Activated T-helper 2 cell treated with anti-CD3 and anti-CD28 coated beads, Interferon-gamma antibody, Interleukin-2, Interleukin-4, amounts not matched to agents 10 μg/mL and 5 μg/mL and 100 μg/mL, durations not matched to agents 14 hours and 24 hours and 36 hours (primary cell): ENCODE measurements around the gene C16orf46. TPM values are rescaled to one million over a fixed set of nuclear protein-coding genes. Genes with fewer than 3 reads are reported as not detected.

ENCODE experiments used
- DNase-seq: peaks from one replicate; pipeline ENCODE4 v3.0.0; 2021; ENCODE audit warnings: low spot score
- H3K27ac Mint-ChIP-seq: one replicate; pipeline ENCODE4 v1.8.0; 2021; ENCODE audit warnings: mixed read lengths
- H3K27me3 Mint-ChIP-seq: one replicate; pipeline ENCODE4 v1.8.0; 2021; ENCODE audit warnings: low read depth, mixed read lengths
- H3K36me3 Mint-ChIP-seq: one replicate; pipeline ENCODE4 v1.8.0; 2021; ENCODE audit warnings: low read depth, mixed read lengths
- H3K4me1 Mint-ChIP-seq: one replicate; pipeline ENCODE4 v1.8.0; 2021; ENCODE audit warnings: low read depth, mixed read lengths
- H3K4me3 Mint-ChIP-seq: one replicate; pipeline ENCODE4 v1.8.0; 2021; ENCODE audit warnings: low read depth, mild to moderate bottlenecking, moderate library complexity, mixed read lengths
- H3K9me3 Mint-ChIP-seq: one replicate; pipeline ENCODE4 v1.8.0; 2021; ENCODE audit warnings: mixed read lengths
- intact Hi-C: fragments of 100-400 bp; cut with micrococcal nuclease; formaldehyde crosslinking; loops from one replicate; pipeline ENCODE4 v1.15.1; 2023
- total RNA-seq: library from RNA; stranded (reverse); gene quantifications from 2 replicates; pipeline ENCODE4 v1.2.3, GENCODE V29; 2022

C16orf46 gene
- total RNA-seq, 1 donor from 2014 or later, result 0.32 TPM

DNA sequence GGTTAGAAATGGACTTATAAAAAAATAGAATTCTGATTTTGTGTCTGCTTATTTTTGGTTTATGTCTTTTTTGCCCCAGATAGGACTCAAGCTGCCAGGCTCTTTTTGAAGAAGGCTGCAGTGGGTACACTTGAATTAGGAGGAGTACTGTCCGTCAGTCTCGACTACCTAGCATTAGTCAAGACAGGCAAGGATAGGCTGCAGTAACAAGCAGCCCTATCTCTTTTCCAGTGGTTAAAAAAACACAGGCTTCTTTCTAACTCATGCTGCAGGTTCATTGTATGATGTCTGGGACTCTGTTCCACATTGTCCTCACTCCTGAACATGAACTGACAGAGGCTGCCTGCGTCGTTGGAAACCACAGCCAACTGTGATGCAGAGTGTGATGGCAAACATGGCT, 8.0 kb downstream of the C16orf46 start:
- Mint-ChIP-seq H3K27me3 (peaks cover 12% of the 10 kb centered on the region), H3K27ac (no peak overlapping the region), H3K9me3 (no peaks in the 10 kb centered on the region), H3K36me3 (no peaks in the 10 kb centered on the region), H3K4me1 (peaks cover 5% of the 10 kb centered on the region), H3K4me3 (no peak overlapping the region)
- DNase-seq, result no peak
- intact Hi-C loops, result no loop called here

DNA sequence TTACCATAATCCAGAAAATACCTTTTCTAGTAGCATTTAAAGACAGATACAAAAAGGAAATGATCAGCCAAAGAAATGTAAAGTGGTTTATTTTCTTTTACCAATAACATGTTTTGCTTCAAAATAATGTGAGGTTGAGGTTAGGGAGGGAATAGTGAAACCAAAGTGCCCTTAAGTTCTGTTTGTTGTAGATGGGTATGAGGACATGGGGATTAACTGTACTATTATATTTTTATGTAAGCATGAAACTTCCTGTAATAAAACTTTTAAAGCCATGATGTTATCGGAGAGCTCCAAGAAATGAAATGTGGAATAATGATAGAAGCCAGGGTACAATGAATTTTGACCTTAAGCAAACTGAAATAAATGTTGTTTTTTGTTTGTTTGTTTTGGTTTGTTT, 9.9 kb downstream of the C16orf46 start:
- Mint-ChIP-seq H3K4me1 (peaks cover 5% of the 10 kb centered on the region), H3K27ac (no peak overlapping the region), H3K36me3 (no peaks in the 10 kb centered on the region), H3K4me3 (no peak overlapping the region), H3K27me3 (peaks cover 8% of the 10 kb centered on the region), H3K9me3 (no peaks in the 10 kb centered on the region)
- intact Hi-C loops, result no loop called here
- DNase-seq, result no peak

DNA sequence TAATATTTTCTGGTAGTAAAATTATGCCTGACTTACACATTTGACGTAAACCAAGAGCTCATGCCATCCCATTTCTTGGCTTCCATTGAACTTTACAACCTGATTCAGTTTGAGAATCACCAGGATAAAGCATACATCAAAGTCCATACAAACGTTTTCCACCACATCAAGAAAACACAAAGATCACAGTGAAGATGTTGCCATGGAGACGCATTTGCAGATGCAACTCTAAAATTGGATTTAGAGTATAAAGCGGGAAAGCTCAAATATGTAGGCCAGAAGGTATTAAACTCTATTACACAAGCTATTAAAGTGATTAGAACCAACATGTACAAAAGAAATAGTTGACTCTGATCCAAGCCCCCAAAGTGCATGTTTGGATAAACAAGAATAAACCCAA, 10.4 kb downstream of the C16orf46 start:
- H3K27me3 Mint-ChIP-seq, result peaks cover 8% of the 10 kb centered on the region
- no peak overlapping the region for H3K4me3 Mint-ChIP-seq
- intact Hi-C loops, result no loop called here
- no peak for DNase-seq
- H3K9me3 Mint-ChIP-seq, result no peaks in the 10 kb centered on the region
- peaks cover 2% of the 10 kb centered on the region for H3K4me1 Mint-ChIP-seq
- H3K36me3 Mint-ChIP-seq, result no peaks in the 10 kb centered on the region
- H3K27ac Mint-ChIP-seq, result no peak overlapping the region

DNA sequence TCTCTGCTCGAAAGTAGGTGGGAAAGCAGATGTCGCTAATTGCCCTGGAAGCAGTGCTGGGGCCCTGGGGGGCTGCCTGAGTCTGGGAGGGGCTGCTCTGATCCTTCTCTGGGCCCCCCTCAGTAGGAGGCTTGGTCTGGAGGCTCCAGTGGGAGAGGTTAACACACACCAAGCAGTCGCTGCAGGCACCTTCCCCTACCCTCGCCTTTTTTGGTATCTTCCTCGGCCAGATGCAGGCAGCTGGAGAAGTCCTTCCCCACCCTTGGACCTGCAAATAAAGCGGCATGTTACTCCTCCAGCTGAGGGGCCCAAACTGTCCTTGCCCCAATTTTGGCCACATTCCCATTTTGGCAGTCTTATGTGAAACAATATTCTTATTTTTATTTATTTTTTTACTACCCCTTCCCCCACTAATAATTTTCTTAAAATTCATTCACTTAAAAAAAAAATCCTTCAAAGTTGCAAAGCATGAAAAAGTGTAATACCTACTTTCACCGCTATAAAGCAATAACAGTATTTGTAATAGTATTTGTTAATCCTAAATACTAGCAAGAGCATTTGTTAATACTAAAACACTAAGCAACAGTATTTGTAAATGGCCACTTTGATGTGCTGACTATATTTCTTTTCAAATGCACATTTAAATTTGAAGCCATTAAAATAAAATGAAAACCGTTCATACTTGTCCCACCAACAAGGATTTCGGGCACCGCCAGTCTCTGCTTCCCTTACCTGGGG, 15.0 kb downstream of the C16orf46 start:
- Mint-ChIP-seq H3K9me3 (no peaks in the 10 kb centered on the region), H3K36me3 (no peaks in the 10 kb centered on the region)
- intact Hi-C loops, result no loop called here

DNA sequence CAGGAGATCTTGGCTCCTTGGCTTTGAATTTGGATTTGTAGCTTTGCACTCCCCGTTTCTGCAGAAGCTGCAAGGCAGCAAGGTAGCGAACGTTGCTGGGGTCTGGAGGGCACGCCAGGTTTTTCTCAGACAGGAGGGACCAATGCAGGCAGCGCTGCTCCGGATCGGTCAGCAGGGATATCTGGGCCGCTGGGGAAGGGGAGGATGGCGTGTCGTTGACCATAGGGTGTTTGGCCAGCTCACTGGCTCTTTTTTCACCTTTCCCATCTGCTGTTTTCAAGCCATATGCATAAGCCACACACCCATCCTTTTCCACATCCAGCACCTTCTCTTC, 15.8 kb downstream of the C16orf46 start:
- H3K27ac Mint-ChIP-seq, result no peak overlapping the region
- no peaks in the 10 kb centered on the region for H3K4me1 Mint-ChIP-seq
- intact Hi-C loops, result no loop called here
- H3K4me3 Mint-ChIP-seq, result no peak overlapping the region
- DNase-seq, result no peak
- peaks cover 1% of the 10 kb centered on the region for H3K27me3 Mint-ChIP-seq
- H3K36me3 Mint-ChIP-seq, result no peaks in the 10 kb centered on the region
- H3K9me3 Mint-ChIP-seq, result no peaks in the 10 kb centered on the region

More for the DNA sequence above, 15.0 kb downstream of the C16orf46 start:
- no peak for DNase-seq
- Mint-ChIP-seq H3K4me1 (peaks cover under 1% of the 10 kb centered on the region), H3K27ac (no peak overlapping the region), H3K27me3 (peaks cover 1% of the 10 kb centered on the region), H3K4me3 (no peak overlapping the region)

DNA sequence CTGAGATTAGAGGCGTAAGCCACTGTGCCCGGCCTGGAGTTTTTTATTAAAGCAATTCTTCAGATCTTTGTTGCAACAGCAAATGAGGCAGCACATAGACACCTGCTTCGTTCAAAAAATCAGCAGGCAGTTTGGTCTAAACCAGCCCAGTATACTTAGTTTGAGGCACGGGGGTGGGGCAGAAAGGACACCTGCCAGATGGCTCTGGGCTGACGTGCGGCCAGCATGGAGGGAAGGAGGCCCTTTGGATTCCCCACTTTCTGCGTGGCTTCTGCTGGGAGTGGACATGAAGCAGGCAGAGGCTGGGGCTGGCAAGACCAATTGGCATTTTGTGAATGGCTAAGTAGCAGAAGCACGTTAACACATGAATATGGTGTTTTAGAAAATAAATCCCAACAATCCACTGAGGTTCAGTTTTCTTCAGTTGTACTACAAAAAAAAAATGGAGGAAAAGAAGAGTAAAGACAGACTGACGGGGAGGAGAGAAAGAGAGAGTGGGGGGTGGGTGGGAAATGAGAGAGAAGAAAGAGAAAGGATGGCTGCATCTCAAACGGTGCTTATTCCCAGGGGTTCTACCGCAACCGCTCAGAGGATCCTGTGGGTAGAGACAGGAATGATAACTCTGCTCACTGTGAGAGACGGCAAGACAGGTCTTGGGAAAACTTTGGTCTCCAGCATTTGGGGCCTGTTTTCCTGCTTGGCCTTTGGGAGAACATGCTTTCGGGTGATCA, 16.3 kb downstream of the C16orf46 start:
- Mint-ChIP-seq H3K36me3 (no peaks in the 10 kb centered on the region), H3K4me1 (no peaks in the 10 kb centered on the region), H3K4me3 (no peak overlapping the region), H3K27me3 (peaks cover 1% of the 10 kb centered on the region), H3K9me3 (no peaks in the 10 kb centered on the region), H3K27ac (no peak overlapping the region)
- no peak for DNase-seq
- intact Hi-C loops, result no loop called here

DNA sequence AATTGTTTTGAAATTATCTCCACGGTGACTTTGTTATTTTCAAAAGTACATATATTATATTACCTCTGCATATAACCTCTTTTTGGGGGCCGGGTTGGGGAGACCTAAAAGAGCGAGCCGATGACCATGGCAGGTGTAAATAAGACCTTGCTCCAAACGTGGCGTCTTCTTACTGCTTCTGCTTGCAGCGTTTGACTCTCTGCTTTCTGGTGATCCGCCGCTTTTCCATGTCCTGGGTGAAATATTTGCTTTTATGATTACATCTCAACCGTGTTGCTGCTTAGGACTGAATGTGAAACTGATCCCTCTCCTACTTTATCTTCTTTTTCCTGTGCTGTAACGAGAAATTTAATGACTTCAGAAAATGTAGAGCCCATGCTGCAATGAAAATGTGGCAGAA, 23.3 kb downstream of the C16orf46 start:
- Mint-ChIP-seq H3K27ac (no peak overlapping the region), H3K9me3 (peaks cover 22% of the 10 kb centered on the region), H3K4me3 (no peak overlapping the region), H3K4me1 (no peaks in the 10 kb centered on the region), H3K27me3 (peaks cover 3% of the 10 kb centered on the region), H3K36me3 (peaks cover 6% of the 10 kb centered on the region)
- intact Hi-C loops, result no loop called here
- DNase-seq, result no peak

DNA sequence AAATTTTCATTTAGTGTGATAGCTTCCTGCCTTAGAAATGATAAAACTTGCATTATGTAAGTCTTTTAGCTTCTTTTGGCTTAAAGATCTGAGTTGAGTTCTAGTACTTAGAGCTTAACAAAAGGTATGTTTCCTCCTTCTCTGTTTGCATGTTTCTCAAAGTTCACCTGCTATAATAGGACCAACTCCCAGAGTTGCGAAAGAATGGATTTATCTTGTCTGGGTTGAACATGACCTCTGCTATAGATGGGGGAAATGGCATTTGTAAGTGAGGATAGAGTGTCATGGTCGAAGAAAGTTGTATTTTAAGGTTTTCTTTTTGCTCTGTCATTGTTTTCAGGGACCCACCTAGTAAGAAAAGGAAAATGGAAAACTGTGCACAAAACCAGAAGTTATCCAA, 34.2 kb downstream of the C16orf46 start:
- H3K27ac Mint-ChIP-seq, result no peak overlapping the region
- peaks cover 4% of the 10 kb centered on the region for H3K9me3 Mint-ChIP-seq
- no peak overlapping the region for H3K4me3 Mint-ChIP-seq
- H3K4me1 Mint-ChIP-seq, result peaks cover 4% of the 10 kb centered on the region
- intact Hi-C loops, result no loop called here
- H3K36me3 Mint-ChIP-seq, result peaks cover 79% of the 10 kb centered on the region
- no peaks in the 10 kb centered on the region for H3K27me3 Mint-ChIP-seq
- no peak for DNase-seq

DNA sequence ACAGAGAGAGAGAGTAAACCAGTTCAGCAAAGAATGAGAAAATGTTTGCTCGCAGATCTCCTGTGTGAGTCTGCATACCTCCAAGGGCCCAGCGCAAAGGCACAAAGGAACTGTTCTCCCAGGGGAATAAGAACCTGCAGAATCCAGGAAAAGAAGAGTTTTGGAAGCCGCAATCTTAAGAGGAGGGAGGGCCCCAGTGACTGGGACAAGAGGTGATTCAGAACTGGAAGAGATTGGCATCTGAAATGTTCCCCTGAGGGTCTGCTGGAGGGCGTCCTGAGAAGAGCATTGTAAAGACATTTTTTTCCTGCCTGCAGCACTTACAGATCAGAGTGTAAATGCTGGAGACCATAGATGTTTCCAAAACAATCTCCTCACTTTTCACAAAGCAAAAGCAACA, 35.3 kb downstream of the C16orf46 start:
- Mint-ChIP-seq H3K36me3 (peaks cover 79% of the 10 kb centered on the region), H3K27me3 (no peaks in the 10 kb centered on the region), H3K27ac (no peak overlapping the region), H3K4me3 (no peak overlapping the region), H3K9me3 (no peaks in the 10 kb centered on the region), H3K4me1 (peaks cover 11% of the 10 kb centered on the region)
- intact Hi-C loops, result no loop called here
- DNase-seq, result no peak

DNA sequence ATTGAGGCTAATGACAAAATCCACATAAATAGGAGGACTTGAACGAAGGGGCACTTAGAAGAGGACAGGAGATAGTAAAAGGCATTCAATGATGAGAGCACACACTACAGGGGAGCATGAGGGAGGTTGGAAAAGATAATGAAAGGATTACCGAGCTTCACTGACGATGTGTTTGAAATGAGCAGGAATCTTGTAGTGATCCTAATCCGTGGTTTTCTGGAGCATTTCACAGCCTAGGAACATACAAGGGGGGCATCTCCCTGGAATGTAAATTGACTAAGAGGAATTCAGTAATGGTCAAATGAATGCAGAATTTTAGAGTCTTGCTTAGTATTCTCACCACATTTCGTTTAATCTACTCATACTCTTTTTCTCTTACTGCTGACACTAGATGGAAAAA, 36.2 kb downstream of the C16orf46 start:
- no peak for DNase-seq
- Mint-ChIP-seq H3K27ac (no peak overlapping the region), H3K9me3 (no peaks in the 10 kb centered on the region), H3K4me3 (no peak overlapping the region), H3K36me3 (peaks cover 79% of the 10 kb centered on the region), H3K4me1 (peaks cover 13% of the 10 kb centered on the region), H3K27me3 (no peaks in the 10 kb centered on the region)
- intact Hi-C loops, result no loop called here

DNA sequence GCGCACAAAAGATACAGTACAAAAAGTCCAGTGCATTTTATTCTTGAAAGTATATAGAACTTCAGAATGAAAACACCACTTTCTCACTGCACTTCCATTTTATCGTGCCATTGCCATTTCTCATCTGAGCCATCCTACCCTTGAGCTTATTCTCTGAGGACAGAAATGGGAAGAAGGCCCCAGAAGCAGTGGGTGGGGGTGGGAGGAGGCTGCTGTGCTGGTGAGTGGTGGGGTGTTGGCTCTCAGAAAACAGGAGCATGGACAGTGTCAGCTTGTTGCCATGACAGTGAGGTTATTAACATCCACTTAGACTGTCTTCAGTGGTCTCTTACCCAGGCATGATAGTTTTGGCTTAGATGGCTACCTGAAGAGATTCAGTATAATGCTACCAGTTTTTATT, 36.9 kb downstream of the C16orf46 start:
- H3K36me3 Mint-ChIP-seq, result peaks cover 72% of the 10 kb centered on the region
- H3K4me1 Mint-ChIP-seq, result peaks cover 16% of the 10 kb centered on the region
- no peak for DNase-seq
- H3K4me3 Mint-ChIP-seq, result no peak overlapping the region
- no peak overlapping the region for H3K27ac Mint-ChIP-seq
- intact Hi-C loops, result no loop called here
- H3K27me3 Mint-ChIP-seq, result no peaks in the 10 kb centered on the region
- no peaks in the 10 kb centered on the region for H3K9me3 Mint-ChIP-seq

DNA sequence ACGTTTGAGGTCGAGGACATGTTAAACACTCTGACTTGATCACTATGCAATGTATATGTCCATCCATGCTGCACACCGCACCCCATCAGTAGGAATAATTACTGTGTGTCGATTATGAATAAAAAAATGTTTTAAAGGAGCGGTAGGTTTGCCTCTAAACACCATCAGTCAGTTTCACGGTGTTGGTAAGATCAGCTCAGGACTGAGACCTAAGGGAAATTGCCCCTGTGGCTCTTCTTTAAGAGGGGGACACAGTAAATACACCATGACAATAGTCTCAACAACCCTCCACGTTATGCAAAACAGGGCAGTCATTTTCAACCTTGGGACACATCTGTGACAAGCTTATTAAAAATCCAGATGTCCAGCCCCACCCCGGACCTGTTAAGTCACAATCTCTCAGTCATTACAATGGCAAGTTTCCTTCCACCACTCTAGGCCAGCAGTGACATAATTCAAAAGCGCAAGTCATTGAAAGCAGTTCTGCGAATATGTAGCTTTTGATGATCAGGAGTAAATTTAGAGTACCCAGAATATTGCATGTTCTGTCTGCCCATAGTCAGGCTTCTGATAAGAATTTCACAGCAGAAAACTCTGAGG, 40.2 kb downstream of the C16orf46 start:
- Mint-ChIP-seq H3K4me1 (peaks cover 18% of the 10 kb centered on the region), H3K36me3 (peaks cover 56% of the 10 kb centered on the region), H3K4me3 (peak overlapping the region; percentile 82), H3K27me3 (no peaks in the 10 kb centered on the region), H3K27ac (peak overlapping the region; percentile 43), H3K9me3 (no peaks in the 10 kb centered on the region)
- intact Hi-C loops, result loop anchor here (5.0 kb wide), 1 partner anchor 700 kb away; no protein-coding TSS in a partner anchor
- DNase-seq, result no peak
